T47D (cell line): ENCODE data around the gene IDE.
"Not testable (repeated sequence)": the region's sequence is repeated elsewhere in the genome, so short reads cannot be mapped to it uniquely, and the experiment has no call there.

ENCODE experiments used
- DNase-seq, 2 experiments: peaks; one replicate each; pipeline versions ENCODE4 v3.0.0 to v3.0.0-alpha.2; 2011 to 2012; ENCODE audit warnings: low read depth in 1 of 2, low spot score in 1 of 2
- JUND ChIP-seq: IDR thresholded peaks from 2 replicates; pipeline ENCODE4 v1.6.1; 2012; ENCODE audit warnings: low read depth
- in situ Hi-C: cut with HindIII; loops from 2 replicates; pipeline ENCODE4 v1.10.0; 2016; ENCODE audit warnings: low sequenced_read_pairs, low pct_unique_long_range_greater_than_20kb

Gene IDE

DNA sequence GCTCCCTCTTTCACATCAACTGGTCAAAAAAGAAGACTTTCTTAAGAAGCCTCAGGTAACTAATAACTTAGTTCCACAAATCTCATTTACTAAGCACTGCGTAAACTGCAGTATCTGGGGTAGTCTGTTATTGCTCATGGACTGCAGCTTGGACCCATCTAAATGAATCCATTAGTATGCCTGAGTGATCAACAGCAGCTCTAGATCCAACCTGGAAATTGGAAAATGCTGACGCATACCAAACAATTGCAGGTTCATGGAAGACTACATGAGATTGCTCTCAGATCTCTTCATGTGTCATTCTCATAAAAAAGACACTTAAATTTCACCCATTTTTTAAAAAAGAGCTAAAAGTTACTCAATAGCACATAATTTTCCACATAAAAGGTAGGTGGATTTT, 121.6 kb downstream of the IDE start:
- in situ Hi-C loops = no loop called here
- DNase-seq = no peak
- no peak for TF ChIP-seq JUND

DNA sequence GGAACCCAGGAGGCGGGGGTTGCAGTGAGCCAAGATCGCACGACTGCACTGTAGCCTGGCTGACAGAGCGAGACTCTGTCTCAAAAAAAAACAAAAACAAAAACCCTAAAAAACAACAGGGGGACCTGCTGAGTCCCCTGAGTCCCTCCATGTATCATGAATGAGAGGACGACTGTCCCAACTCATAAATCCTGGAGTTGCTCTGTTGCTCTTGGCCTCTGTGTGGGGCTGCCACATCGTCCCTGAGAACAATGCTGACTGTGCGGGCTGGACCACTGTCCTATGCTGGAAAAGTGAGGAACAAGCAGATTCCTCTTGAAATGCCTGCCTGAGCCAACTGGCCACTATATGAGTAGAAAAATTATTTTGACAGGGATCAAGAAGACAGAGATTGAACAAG, 122.5 kb downstream of the IDE start:
- no peak for DNase-seq
- no peak for TF ChIP-seq JUND
- in situ Hi-C loops = no loop called here

- TF ChIP-seq JUND = no peak
- in situ Hi-C loops = no loop called here
These were observed 123.0 kb downstream of the IDE start for GRCh38 chr10:92450896-92451295.

GRCh38 chr10:92440578-92440977, 133.3 kb downstream of the IDE start:
- no peak for TF ChIP-seq JUND
- in situ Hi-C loops = no loop called here
- no peak for DNase-seq

More at GRCh38 chr10:92450896-92451295, 123.0 kb downstream of the IDE start:
- DNase-seq = no peak

- TF ChIP-seq JUND = no peak
- in situ Hi-C loops = no loop called here
- no peak for DNase-seq
These were observed 135.7 kb downstream of the IDE start for GRCh38 chr10:92438220-92438619.

- DNase-seq = no peak
- in situ Hi-C loops = no loop called here
- TF ChIP-seq JUND = no peak
These were observed 137.3 kb downstream of the IDE start for GRCh38 chr10:92436611-92437010.

GRCh38 chr10:92436065-92436464, 137.8 kb downstream of the IDE start:
- in situ Hi-C loops, DNase-seq: not testable (repeated sequence)

- no peak for DNase-seq
- TF ChIP-seq JUND = no peak
- in situ Hi-C loops = no loop called here
These were observed 139.5 kb downstream of the IDE start for GRCh38 chr10:92434385-92434784.

GRCh38 chr10:92432596-92432995, 141.3 kb downstream of the IDE start:
- no peak for DNase-seq
- TF ChIP-seq JUND = no peak
- in situ Hi-C loops = no loop called here

DNA sequence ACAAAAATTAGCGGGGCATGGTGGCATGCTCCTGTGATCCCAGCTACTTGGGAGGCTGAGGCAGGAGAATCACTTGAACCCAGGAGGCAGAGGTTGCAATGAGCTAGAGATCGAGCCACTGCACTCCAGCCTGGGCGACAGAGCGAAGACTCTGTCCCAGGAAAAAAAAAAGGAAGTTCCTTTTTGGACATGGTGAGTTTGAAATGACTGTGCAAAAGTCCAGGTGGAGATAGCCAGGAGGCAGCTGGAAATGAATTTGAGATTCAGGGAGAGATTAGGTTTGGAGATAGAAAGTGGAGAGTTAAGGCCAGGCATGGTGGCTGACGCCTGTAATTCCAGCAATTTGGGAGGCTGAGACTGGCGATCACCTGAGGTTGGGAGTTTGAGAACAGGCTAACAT, 143.8 kb downstream of the IDE start:
- TF ChIP-seq JUND = no peak

DNA sequence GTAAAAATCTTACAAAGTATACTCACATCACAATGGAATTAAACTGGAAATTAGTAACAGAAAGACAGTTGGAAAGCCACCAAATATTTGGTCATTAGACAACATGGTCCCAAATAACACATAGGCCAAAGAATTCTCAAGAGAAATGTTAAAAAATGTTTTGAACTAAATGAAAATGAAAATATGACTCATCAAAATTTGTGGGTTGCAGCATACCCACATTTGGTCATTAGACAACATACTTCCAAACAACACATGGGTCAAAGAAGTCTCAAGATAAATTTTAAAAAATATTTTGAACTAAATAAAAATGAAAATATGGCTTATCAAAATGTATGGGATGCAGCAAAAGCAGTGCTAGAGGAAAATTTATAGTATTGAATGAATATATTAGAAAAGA, 152.3 kb downstream of the IDE start:
- DNase-seq = no peak
- TF ChIP-seq JUND = no peak
- in situ Hi-C loops = no loop called here

More for the DNA sequence above, 143.8 kb downstream of the IDE start:
- no peak for DNase-seq
- in situ Hi-C loops = no loop called here

DNA sequence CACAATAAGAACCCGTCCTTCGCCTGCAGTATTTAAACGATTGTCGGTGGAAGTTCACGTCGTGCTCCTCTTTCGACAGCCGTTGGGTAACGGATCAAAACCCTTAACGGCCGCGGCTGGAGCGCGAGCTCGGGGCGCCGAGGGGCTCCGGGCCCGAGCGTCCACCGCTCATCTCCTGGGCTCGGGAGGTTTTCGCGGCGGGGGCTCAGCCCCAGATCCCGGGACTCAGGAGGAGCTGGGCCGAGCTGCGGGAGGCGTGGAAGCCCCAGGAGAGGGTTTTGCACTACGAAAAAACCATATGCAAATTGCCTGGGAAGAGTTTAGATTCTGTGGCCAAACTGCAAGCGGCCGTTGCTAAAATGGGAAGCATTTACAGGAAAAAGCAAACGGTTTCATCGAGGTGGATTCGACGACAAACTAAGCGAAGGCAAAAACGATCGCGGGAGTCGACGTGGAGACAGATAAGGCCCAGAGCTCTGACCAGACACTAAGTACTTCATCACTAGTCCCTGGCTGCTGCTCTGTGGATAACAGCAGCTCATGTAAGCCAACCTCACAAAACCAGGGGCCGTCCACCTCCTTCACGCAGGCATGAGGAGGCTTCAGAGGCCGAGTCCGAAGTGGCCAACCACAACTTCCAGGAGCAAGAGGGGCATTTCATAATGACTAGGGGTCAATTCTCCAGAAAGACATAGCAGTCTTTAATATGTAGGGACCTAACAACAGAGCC, 153.2 kb downstream of the IDE start:
- in situ Hi-C loops = no loop called here
- no peak for DNase-seq
- no peak for TF ChIP-seq JUND

GRCh38 chr10:92419740-92420545, 153.9 kb downstream of the IDE start:
- DNase-seq = no peak
- no peak for TF ChIP-seq JUND
- in situ Hi-C loops = no loop called here

DNA sequence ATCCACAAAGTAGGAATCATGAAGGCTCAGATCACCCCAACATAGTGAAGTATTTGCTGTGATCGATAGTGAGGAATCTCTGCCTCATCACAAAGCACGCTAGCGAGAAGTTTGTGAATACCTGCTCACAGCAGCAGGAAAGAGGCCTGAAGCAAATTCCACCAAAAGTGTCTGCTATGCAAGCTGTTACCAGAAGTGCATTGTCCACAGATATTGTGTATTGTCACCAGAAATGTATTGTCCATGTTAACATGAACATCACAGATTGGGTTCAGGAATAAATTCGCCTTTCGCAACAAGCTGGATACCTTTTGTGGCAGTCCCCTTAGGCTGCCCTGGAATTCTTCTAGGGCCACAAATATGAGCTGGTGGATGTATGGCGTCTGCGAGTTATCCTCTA, 155.0 kb downstream of the IDE start:
- in situ Hi-C loops = no loop called here
- DNase-seq = no peak
- no peak for TF ChIP-seq JUND
